ENCODE results near the gene RCOR1.

RCOR1 gene

DNA sequence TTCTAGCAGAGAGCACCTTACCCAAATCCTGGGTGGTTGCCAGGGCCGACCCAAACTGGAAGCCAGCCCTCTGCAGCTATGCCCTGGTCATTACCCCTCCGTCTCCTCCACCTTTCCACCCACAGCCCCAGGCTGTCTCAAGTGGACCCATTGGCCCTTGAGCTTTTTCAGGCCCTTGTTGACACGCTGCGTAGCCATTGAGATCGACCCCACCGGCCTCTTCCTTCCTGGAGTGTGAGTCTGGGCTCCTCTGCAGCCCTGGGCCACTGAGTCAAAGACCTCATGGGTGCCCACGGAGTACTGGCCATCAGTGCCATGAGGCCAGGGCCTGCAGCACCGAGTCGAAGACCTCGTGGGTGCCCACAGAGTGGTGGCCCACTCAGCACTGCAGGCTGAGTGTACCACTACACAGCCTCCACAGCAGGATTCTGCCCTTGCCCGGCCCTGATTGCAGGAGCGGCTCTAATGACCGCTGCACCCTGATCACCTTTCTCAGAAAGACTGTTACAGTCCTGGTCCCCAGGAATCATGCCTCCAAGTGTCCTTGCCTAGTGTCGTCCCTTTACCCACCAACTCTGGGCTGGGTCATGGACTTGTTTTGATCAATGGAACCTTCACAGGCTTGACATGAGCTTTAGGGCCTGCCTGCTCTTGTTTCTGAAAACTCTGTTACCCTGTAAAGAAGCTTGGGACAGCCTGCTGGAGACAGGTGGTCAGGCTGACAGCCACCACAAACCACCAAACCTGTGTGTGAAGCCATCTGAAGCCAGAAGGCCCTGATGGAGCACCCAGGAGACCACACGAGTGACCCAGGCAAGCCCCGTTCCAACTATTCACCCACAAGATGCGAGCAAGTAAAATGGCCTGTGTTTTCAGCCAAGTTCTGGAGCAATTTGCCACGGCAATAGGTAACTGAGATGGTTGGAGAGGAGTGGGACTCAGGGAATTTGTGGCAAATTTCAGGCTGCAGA, 145.2 kb downstream of the RCOR1 start:
- H3K4me2 ChIP-seq (ENCODE audit: low read length), result no peak overlapping the region
- H3F3A ChIP-seq (ENCODE audit: insufficient read depth, low read length), result no peaks in the 10 kb centered on the region
- TF ChIP-seq, protein P1, sequence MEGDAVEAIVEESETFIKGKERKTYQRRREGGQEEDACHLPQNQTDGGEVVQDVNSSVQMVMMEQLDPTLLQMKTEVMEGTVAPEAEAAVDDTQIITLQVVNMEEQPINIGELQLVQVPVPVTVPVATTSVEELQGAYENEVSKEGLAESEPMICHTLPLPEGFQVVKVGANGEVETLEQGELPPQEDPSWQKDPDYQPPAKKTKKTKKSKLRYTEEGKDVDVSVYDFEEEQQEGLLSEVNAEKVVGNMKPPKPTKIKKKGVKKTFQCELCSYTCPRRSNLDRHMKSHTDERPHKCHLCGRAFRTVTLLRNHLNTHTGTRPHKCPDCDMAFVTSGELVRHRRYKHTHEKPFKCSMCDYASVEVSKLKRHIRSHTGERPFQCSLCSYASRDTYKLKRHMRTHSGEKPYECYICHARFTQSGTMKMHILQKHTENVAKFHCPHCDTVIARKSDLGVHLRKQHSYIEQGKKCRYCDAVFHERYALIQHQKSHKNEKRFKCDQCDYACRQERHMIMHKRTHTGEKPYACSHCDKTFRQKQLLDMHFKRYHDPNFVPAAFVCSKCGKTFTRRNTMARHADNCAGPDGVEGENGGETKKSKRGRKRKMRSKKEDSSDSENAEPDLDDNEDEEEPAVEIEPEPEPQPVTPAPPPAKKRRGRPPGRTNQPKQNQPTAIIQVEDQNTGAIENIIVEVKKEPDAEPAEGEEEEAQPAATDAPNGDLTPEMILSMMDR (IDR thresholded peaks at IDR 0.05; ENCODE audit: low read length), result no peak
- no peak for TF ChIP-seq EZH2 (IDR thresholded peaks at IDR 0.05; ENCODE audit: borderline replicate concordance, low read length)
- H3K4me3 ChIP-seq (ENCODE audit: low read depth, low read length, poor library complexity, severe bottlenecking), result no peak overlapping the region
- H3K36me3 ChIP-seq (ENCODE audit: insufficient read depth, low read length), result no peaks in the 10 kb centered on the region
- H3K79me2 ChIP-seq (ENCODE audit: insufficient read depth, low read length), result no peaks in the 10 kb centered on the region
- H3K27me3 ChIP-seq (ENCODE audit: insufficient read depth, low read length), result no peaks in the 10 kb centered on the region
- no peaks in the 10 kb centered on the region for H3K9me3 ChIP-seq (ENCODE audit: low read length)
- no peak overlapping the region for H3K27ac ChIP-seq (ENCODE audit: low read depth, low read length, poor library complexity, severe bottlenecking)
- no peaks in the 10 kb centered on the region for H3K9me2 ChIP-seq (ENCODE audit: low read depth, low read length)
- no peak overlapping the region for H2AFZ ChIP-seq (ENCODE audit: low read length)
- H3K4me1 ChIP-seq (ENCODE audit: insufficient read depth, low read length, severe bottlenecking), result no peaks in the 10 kb centered on the region
- no peak overlapping the region for H3K9ac ChIP-seq (ENCODE audit: low read length)
- H4K20me1 ChIP-seq (ENCODE audit: insufficient read depth, low read length), result no peaks in the 10 kb centered on the region

DNA sequence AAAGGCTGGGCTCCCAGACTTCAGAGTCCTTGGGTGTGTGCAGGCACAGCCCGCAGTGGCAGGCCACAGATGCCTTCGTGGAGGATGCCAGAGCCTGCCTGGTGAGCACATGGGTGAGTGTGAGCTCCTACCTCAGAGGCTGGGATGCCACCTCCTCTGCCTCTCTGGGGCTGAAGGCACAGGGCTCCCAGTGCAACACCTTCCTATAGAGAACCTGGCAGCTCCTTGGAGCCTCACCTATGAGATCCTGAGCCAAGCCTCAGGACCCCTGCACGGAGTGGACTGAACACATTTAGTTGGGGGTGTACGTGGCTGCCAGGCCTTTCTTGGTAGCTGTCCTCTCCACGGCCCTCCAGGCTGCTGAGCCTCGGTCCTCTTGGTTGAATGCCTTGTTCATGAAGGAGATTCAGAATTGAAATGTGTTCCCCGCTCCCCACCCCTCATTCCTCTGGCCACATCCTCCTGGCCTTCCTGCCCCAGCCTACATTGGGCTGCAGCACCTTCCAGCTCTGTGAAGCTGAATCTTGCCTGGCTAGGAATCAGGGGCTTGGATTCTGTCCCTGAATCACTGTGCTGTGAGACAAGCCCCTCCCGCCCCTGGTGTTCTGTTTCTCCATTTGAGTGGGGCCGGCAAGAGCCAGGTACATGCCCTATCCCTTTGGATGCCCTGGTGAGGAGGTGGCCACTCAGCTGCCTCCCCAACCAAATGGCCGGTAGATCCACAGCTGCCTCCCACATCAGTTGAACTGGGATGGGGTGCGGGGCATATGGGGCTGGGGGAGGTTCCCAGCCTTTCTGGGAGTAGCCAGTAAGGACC, 146.1 kb downstream of the RCOR1 start:
- no peaks in the 10 kb centered on the region for H4K20me1 ChIP-seq (ENCODE audit: insufficient read depth, low read length)
- H3K4me2 ChIP-seq (ENCODE audit: low read length), result no peak overlapping the region
- no peaks in the 10 kb centered on the region for H3K4me1 ChIP-seq (ENCODE audit: insufficient read depth, low read length, severe bottlenecking)
- no peak overlapping the region for H3K4me3 ChIP-seq (ENCODE audit: low read depth, low read length, poor library complexity, severe bottlenecking)
- no peak overlapping the region for H3K9ac ChIP-seq (ENCODE audit: low read length)
- no peak overlapping the region for H3K27ac ChIP-seq (ENCODE audit: low read depth, low read length, poor library complexity, severe bottlenecking)
- H3K9me2 ChIP-seq (ENCODE audit: low read depth, low read length), result no peaks in the 10 kb centered on the region
- H3K27me3 ChIP-seq (ENCODE audit: insufficient read depth, low read length), result no peaks in the 10 kb centered on the region
- H3F3A ChIP-seq (ENCODE audit: insufficient read depth, low read length), result no peaks in the 10 kb centered on the region
- H2AFZ ChIP-seq (ENCODE audit: low read length), result no peak overlapping the region
- no peak for TF ChIP-seq EZH2 (IDR thresholded peaks at IDR 0.05; ENCODE audit: borderline replicate concordance, low read length)
- TF ChIP-seq, protein P1 (IDR thresholded peaks at IDR 0.05; ENCODE audit: low read length), result no peak
- H3K79me2 ChIP-seq (ENCODE audit: insufficient read depth, low read length), result no peaks in the 10 kb centered on the region
- no peaks in the 10 kb centered on the region; the same call in 1 of the 2 replicates for H3K36me3 ChIP-seq (ENCODE audit: insufficient read depth, low read length)
- H3K9me3 ChIP-seq (ENCODE audit: low read length), result no peaks in the 10 kb centered on the region

- H3K4me3 ChIP-seq (ENCODE audit: low read depth, low read length, poor library complexity, severe bottlenecking), result no peak overlapping the region
- no peaks in the 10 kb centered on the region for H3K79me2 ChIP-seq (ENCODE audit: insufficient read depth, low read length)
- H3K9me2 ChIP-seq (ENCODE audit: low read depth, low read length), result no peaks in the 10 kb centered on the region
- H3K9me3 ChIP-seq (ENCODE audit: low read length), result no peaks in the 10 kb centered on the region
- no peaks in the 10 kb centered on the region for H3K4me1 ChIP-seq (ENCODE audit: insufficient read depth, low read length, severe bottlenecking)
- TF ChIP-seq, protein P1 (IDR thresholded peaks at IDR 0.05; ENCODE audit: low read length), result no peak
- no peak for TF ChIP-seq EZH2 (IDR thresholded peaks at IDR 0.05; ENCODE audit: borderline replicate concordance, low read length)
- H2AFZ ChIP-seq (ENCODE audit: low read length), result no peak overlapping the region
- no peaks in the 10 kb centered on the region; the same call in 1 of the 2 replicates for H3K36me3 ChIP-seq (ENCODE audit: insufficient read depth, low read length)
- H3K27ac ChIP-seq (ENCODE audit: low read depth, low read length, poor library complexity, severe bottlenecking), result no peak overlapping the region
- no peak overlapping the region for H3K9ac ChIP-seq (ENCODE audit: low read length)
- no peaks in the 10 kb centered on the region for H3K27me3 ChIP-seq (ENCODE audit: insufficient read depth, low read length)
- no peaks in the 10 kb centered on the region for H3F3A ChIP-seq (ENCODE audit: insufficient read depth, low read length)
- no peaks in the 10 kb centered on the region for H4K20me1 ChIP-seq (ENCODE audit: insufficient read depth, low read length)
- no peak overlapping the region for H3K4me2 ChIP-seq (ENCODE audit: low read length)
These were observed 146.7 kb downstream of the RCOR1 start for GRCh38 chr14:102739190-102739469.

All from OCI-LY1 (cell line).